Heart left ventricle (tissue), 13 donors: ENCODE data around the gene DLX3.

Experiments used
- CTCF ChIP-seq, 12 donors: fragments of 200-600 bp; sonication (generic) in 4 of 12; IDR thresholded peaks; one replicate each; pipeline versions ENCODE4 v1.5.0 to v1.8.0; 2018 to 2022; ENCODE audit warnings: antibody characterized with exemption in 12 of 12, mild to moderate bottlenecking in 5 of 12
- POLR2A ChIP-seq, 2 donors: fragments of 450-650 bp; IDR thresholded peaks; one replicate each; pipeline ENCODE4 v1.6.1; 2017; ENCODE audit warnings: antibody characterized with exemption in 2 of 2, mild to moderate bottlenecking in 2 of 2, moderate library complexity in 2 of 2
- donor health status: ischemic (EF 13 %, LVEDD 7.1; RV severe dilation, severe dysfunction).
- donor health status: DM: no; HTN: yes; CAD: no.
- donor health status: DM: no; HTN: no; CAD: no.
- donor health status: ischemic (EF 25% LVEDD 6.9; RV normal size, moderate dysfunction).
- donor health status: ischemic (EF 25% LVEDD 5.7; RV mildly dilated, moderate dysfunction).
- donor health status: ischemic (EF 35%, LVEDD 5.7; RV mildly dilated, moderate dysfunction).
- donor health status: nonischemic (EF 11% LVEDD 7.7; RV severe dilation, severe dysfunction).
- donor health status: DM: yes; HTN: yes; CAD: no.
- donor health status: PGD.
- donor health status: ischemic (EF 29% LVEDD 5.4; RV normal size, mild dysfunction).
- donor health status: nonischemic (EF 23%, LVEDD 6.1; RV moderate dilation, normal function).

DNA sequence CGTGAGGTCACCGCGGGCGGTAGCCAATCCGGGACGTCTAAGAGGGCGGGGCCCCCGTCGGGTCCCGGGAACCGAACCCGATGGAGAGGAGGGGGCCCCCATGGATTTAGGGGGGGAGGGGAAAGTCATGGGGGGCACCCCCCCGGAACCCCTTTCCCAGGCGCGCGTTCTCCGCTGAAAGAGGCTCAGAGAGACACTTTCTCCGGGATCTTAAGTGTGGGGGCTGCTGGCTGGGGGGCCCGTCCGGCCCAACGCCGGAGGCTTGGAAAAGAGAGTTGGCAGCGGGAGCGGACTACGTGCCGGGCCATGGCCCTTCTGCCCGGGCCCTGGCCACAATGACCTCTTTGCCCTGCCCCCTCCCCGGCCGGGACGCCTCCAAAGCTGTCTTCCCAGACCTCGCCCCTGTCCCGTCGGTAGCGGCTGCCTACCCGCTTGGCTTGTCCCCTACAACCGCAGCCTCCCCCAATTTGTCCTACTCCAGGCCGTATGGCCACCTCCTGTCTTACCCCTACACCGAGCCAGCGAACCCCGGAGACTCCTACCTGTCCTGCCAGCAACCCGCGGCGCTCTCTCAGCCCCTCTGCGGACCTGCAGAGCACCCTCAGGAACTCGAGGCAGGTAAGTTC lies 25.8 kb downstream of the DLX3 start, which contains the start of gene DLX4:
- TF ChIP-seq CTCF (IDR thresholded peaks at IDR 0.05), result no peak
- TF ChIP-seq POLR2A (IDR thresholded peaks at IDR 0.05), result no peak
